Retinal pigment epithelial cell (primary cell): ENCODE results near the gene C2CD2.
A peak's percentile ranks its signal among the peaks of the same experiment; 100 is the strongest.

Source experiments
- DNase-seq: peaks from one replicate; pipeline ENCODE4 v3.0.0-alpha.2; 2010; ENCODE audit warnings: low read depth
- H3K4me3 ChIP-seq: 2 replicates; pipeline ENCODE4 v1.5.1; 2011; ENCODE audit warnings: mild to moderate bottlenecking, low read length, control low read depth, moderate library complexity
- TF ChIP-seq, protein P1 (sequence below): conservative IDR thresholded peaks from 2 replicates; pipeline ENCODE4 v1.5.1; 2011; ENCODE audit warnings: low read depth, low read length, control low read depth, inconsistent platforms

The C2CD2 gene

DNA sequence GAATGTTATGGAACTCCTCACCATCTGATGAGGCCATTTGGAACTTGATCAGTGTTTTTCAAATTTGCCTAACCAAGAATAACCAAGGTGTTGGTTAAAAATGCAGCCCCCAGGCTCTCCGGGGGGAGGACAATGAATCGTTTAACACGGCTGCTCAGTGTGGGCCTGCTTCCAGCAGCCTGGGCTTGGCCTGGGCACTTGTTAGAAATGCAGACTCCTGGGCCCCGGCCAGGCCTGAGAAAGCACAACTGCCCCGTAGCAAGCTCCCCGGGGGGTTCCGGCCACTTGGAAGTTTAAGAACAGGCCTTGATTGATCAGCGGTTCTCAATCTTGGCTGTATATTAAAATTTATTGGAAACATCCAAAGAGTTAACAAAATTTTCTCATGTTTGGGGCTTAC is 22.8 kb upstream of the C2CD2 start:
- TF ChIP-seq, protein P1, sequence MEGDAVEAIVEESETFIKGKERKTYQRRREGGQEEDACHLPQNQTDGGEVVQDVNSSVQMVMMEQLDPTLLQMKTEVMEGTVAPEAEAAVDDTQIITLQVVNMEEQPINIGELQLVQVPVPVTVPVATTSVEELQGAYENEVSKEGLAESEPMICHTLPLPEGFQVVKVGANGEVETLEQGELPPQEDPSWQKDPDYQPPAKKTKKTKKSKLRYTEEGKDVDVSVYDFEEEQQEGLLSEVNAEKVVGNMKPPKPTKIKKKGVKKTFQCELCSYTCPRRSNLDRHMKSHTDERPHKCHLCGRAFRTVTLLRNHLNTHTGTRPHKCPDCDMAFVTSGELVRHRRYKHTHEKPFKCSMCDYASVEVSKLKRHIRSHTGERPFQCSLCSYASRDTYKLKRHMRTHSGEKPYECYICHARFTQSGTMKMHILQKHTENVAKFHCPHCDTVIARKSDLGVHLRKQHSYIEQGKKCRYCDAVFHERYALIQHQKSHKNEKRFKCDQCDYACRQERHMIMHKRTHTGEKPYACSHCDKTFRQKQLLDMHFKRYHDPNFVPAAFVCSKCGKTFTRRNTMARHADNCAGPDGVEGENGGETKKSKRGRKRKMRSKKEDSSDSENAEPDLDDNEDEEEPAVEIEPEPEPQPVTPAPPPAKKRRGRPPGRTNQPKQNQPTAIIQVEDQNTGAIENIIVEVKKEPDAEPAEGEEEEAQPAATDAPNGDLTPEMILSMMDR: no peak
- H3K4me3 ChIP-seq: no peak overlapping the region
- DNase-seq: no peak

DNA sequence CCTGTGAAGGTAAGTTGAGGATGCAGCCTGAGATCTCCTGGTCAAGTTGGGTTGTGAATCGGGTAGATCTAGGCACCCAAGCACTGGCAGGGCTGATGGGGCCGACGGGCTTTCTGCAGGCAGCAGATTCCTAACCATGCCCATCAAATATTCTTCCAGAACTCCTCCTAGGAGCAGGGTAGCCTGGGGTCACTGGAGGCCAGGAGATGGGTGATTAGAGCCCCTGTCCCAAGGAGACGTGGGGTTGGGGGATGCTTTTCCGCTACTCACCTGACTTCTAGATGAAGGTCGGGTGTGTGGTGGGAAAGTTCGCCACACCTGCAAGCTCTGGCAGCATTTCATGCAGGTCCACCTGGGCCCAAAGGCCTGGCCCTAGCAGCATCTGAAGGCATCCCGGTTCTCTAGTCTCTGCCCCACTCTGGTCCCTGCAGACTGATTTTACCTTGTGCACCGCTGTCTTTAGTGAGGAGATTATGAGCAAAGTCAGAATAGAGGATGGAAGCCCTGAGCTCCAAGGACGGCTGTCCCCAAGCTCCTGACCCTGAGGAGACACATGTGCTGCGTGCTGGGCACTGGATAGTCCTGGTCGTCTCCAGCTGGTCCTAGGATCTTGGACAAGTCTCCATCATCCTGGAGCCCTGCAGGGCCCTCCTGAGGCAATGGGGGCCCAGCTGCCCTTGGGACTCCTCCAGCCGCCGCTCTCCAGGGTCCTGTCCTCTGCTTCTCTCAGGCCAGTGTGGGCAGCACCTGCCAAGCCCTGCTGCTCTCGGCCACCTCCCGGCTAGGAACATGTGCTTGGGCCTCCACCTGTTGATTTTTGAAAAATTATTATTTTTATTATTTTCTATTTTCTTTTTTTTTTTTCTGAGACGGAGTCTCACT is 21.8 kb upstream of the C2CD2 start:
- no peak for DNase-seq
- TF ChIP-seq, protein P1: no peak
- no peak overlapping the region for H3K4me3 ChIP-seq

DNA sequence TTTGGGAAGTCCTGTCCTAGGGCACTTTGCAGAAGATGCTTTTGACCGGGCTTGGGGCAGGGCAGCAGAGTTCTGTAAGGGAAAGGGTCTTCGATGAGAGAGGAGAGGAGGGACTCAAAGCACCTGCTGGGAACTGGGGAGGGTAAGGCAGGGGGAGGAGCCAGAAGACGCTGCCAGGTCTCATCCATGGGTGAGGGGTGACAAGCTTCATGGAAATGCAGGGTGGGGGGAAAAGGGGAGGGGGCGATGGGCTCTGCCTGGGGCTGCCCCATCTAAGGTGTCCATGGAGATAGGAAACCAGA is 20.9 kb upstream of the C2CD2 start:
- H3K4me3 ChIP-seq: no peak overlapping the region
- no peak for DNase-seq
- TF ChIP-seq, protein P1: no peak

DNA sequence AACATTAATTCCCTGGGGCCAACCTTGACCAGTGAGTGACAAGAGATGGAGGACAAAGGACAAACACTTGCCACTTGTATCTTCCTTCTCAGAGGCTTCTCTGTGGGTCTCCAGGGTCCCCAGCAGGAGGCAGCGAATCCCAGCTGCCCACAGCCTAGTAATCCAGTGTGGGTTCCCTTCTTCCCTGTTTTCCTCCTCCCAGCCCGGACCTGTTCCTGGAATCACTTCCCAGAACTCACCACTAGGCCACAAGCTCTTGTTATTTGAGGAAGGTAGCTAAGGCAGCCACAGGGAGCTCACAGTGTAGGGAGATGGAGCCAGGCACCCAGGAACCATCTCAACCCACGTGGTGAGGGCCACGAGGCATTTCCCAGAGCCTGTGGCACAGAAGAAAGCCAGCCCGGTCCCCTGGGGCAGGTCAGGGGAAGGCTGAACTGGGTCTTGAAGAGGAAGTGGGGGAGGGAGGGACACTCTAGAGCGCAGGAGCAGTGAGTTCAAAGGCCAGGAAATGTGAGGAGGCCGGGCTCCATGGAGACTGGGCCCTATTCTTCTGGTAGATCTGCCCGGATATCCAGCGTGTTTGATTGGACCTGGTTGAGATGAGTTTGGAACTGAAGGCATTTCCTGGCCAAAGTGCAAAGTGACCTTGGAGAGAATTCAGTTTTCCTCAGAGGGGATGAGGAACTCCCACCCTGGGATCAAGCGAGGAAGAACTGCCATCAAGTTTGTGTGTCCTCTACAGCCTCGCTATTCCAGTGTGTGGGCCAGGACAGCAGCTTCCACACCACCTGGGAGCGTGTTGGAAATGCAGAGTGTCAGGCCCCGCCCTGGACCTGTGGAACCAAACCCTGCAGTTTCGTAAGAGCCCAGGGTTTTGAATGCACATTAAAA is 20.3 kb upstream of the C2CD2 start:
- DNase-seq: no peak
- TF ChIP-seq, protein P1: peak; percentile 19
- H3K4me3 ChIP-seq: no peak overlapping the region

DNA sequence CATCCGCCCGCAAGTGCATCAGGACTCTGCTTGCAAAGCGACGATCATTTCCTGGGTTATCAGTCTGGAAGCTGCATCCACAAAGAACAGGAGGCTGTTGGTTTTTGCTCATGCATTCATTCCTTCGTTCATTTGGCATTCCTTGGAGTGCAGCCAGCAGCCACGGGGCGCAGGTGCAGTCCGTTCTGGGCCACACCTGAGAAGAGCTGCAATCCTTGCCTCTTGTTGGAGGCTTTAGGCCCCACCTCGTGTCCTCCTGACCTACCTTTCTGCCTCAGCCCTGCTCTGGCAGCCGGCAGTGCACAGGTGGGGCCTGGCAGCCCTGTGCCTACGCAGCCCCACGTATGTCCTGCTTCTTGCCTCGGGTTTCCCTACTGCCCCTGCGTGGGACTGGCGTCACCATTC is 19.6 kb upstream of the C2CD2 start:
- DNase-seq: no peak
- TF ChIP-seq, protein P1: no peak
- no peak overlapping the region for H3K4me3 ChIP-seq

DNA sequence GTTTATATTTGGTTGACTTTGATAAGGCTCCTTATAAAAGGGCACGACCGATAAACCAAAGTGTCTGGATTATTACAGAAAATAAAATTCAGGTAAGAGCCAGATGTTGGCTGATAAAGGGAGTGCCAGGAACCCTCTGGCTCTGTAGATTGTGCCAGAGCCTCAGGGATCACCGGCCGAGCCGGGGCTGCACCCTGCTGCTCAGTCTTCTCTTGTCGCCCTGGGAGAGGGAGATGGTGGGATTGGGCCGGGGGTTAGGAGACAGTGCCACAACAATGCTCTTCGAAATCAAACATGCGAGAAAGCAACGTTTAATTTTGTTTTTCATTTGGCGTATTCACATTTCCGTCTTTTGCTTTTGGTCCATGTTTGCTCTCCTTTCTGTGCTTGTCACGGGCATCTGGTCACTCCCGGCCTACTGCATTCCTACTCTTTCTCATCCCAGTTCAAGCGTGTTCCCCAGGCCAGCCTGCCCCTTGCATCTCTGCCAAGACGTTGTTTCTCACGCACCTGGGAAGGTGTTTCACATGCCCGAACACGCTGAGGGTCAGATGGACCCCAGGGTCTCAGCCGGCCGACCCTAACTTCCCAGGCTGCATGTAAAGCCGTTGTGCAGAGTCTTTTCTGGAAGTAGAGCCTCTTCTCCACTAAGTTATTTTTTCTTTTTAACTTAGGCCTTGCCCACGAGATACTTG is 18.8 kb upstream of the C2CD2 start:
- TF ChIP-seq, protein P1: no peak
- no peak for DNase-seq
- no peak overlapping the region for H3K4me3 ChIP-seq
